SKM-1 (cell line): ENCODE measurements around the gene CHST11.

Experiments used
- DNase-seq: peaks from one replicate; lab custom pipeline; 2025; ENCODE audit not compliant: unreplicated experiment; lab: John Stamatoyannopoulos, UW

CHST11 gene

GRCh38 chr12:104709692-104710435 lies 253.1 kb downstream of the CHST11 start:
- no peak for DNase-seq

GRCh38 chr12:104710940-104711689 lies 254.4 kb downstream of the CHST11 start:
- no peak for DNase-seq

- DNase-seq: no peak
Observed at GRCh38 chr12:104712477-104712876, 255.7 kb downstream of the CHST11 start.

GRCh38 chr12:104712968-104713367 lies 256.2 kb downstream of the CHST11 start:
- DNase-seq: no peak

GRCh38 chr12:104713444-104713843 lies 256.7 kb downstream of the CHST11 start:
- no peak for DNase-seq

GRCh38 chr12:104714369-104714768 lies 257.6 kb downstream of the CHST11 start:
- DNase-seq: no peak

- no peak for DNase-seq
Observed at GRCh38 chr12:104716172-104716571, 259.4 kb downstream of the CHST11 start.

GRCh38 chr12:104718304-104718929 lies 261.7 kb downstream of the CHST11 start:
- no peak for DNase-seq

GRCh38 chr12:104719700-104720338 lies 263.1 kb downstream of the CHST11 start:
- DNase-seq: no peak

- DNase-seq: no peak
Observed at GRCh38 chr12:104720339-104721038, 263.7 kb downstream of the CHST11 start.

GRCh38 chr12:104721039-104721405 lies 264.3 kb downstream of the CHST11 start:
- no peak for DNase-seq

GRCh38 chr12:104721936-104722335 lies 265.2 kb downstream of the CHST11 start:
- DNase-seq: no peak

GRCh38 chr12:104722601-104723534 lies 266.1 kb downstream of the CHST11 start:
- DNase-seq: no peak

GRCh38 chr12:104723895-104724294 lies 267.1 kb downstream of the CHST11 start:
- DNase-seq: no peak

GRCh38 chr12:104724992-104725585 lies 268.3 kb downstream of the CHST11 start:
- DNase-seq: no peak

GRCh38 chr12:104725610-104726009 lies 268.9 kb downstream of the CHST11 start:
- DNase-seq: no peak

GRCh38 chr12:104727726-104728465 lies 271.1 kb downstream of the CHST11 start:
- no peak for DNase-seq

- DNase-seq: no peak
Observed at GRCh38 chr12:104729091-104729490, 272.3 kb downstream of the CHST11 start.
